ENCODE results near the gene DMXL1.

GRCh38 chr5:119271758-119272730, 201.2 kb downstream of the DMXL1 start:
- no peak for TF ChIP-seq POLR2AphosphoS5 (IDR thresholded peaks at IDR 0.05; ENCODE audit: low read depth, low read length)
- TF ChIP-seq SIN3A (IDR thresholded peaks at IDR 0.05; ENCODE audit: borderline replicate concordance, insufficient read depth, low read length): no peak
- TF ChIP-seq TAF1 (IDR thresholded peaks at IDR 0.05; ENCODE audit: borderline replicate concordance, insufficient read depth, low read length): no peak

Measured in PFSK-1 (cell line).